ENCODE results near the gene FOXI3.

FOXI3 gene

DNA sequence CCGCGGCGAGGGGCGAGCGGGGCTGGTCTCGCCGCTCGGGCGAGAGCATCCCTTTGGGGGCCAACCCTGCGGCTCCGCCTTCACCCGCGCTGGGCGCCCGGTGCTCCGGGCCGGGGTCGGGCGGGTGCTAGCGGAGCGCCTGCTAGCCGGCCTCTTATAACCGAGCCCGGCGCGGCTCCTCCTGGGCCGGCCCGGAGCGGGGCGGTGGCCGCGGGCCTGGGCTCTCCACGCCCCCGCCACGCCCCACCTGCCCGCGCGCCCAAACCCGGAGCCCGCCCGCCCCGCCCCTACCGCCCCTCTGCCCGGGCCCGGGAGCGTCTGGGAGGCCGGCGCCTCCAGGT, at the start of gene FOXI3:
TSS of gene FOXI3 (minus strand) at position 129 of the 341 bp plus-strand sequence. CDS start 158 bp downstream, outside the sequence.
- DNase-seq (ENCODE audit: low spot score in 2 of 2) (peak in 1 of 2 donors; percentile 42), ATAC-seq (ENCODE audit: low read depth) (peak; percentile 17)
- Mint-ChIP-seq H3K4me1 (peaks cover 3% of the 10 kb centered on the region), H3K36me3 (no peaks in the 10 kb centered on the region), H3K9me3 (no peaks in the 10 kb centered on the region), H3K4me3 (peak within 1 kb of the TSS; percentile 78), H3K27ac (no peak within 1 kb of the TSS), H3K27me3 (peaks cover 22% of the 10 kb centered on the region)

- H3K4me1 Mint-ChIP-seq, result no peaks in the 10 kb centered on the region
Measured at GRCh38 chr2:88500691-88501090, 48.2 kb upstream of the FOXI3 start.

GRCh38 chr2:88499204-88499603, 46.7 kb upstream of the FOXI3 start:
- peaks cover 6% of the 10 kb centered on the region for H3K27me3 Mint-ChIP-seq
- peaks cover 2% of the 10 kb centered on the region for H3K36me3 Mint-ChIP-seq
- no peaks in the 10 kb centered on the region for H3K4me1 Mint-ChIP-seq
- no peak overlapping the region for H3K27ac Mint-ChIP-seq
- DNase-seq (ENCODE audit: low spot score in 2 of 2) (no peak), ATAC-seq (ENCODE audit: low read depth) (no peak)
- no peak overlapping the region for H3K4me3 Mint-ChIP-seq
- H3K9me3 Mint-ChIP-seq, result peaks cover 4% of the 10 kb centered on the region

More at GRCh38 chr2:88500691-88501090, 48.2 kb upstream of the FOXI3 start:
- ATAC-seq (ENCODE audit: low read depth), result no peak
- no peak for DNase-seq (ENCODE audit: low spot score in 2 of 2)
- Mint-ChIP-seq H3K9me3 (peaks cover 4% of the 10 kb centered on the region), H3K27me3 (peaks cover 6% of the 10 kb centered on the region), H3K4me3 (no peak overlapping the region), H3K36me3 (peaks cover 2% of the 10 kb centered on the region), H3K27ac (no peak overlapping the region)

DNA sequence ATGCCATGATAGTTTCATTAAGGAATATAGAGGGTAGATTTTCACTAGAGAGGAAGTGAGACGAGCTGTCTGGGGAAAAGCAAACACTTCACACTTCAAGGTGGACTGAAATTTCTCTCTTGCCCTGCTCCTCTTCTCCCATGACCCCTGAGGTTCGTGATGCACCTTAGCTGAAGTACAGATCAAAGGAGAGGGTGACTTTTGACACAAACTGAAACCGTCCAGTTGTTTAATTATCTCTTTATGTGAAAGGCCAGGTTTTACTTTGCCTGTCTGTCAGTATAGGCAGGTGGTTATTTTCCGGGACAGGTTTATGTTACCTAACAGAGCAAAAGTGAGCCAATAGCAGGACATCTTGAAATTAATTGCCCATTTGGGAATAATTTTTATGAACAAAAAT, 41.0 kb upstream of the FOXI3 start:
- Mint-ChIP-seq H3K4me1 (no peaks in the 10 kb centered on the region), H3K27me3 (peaks cover 5% of the 10 kb centered on the region), H3K27ac (no peak overlapping the region), H3K36me3 (no peaks in the 10 kb centered on the region), H3K4me3 (no peak overlapping the region), H3K9me3 (no peaks in the 10 kb centered on the region)
- no peak for DNase-seq (ENCODE audit: low spot score in 2 of 2)
- ATAC-seq (ENCODE audit: low read depth), result no peak

DNA sequence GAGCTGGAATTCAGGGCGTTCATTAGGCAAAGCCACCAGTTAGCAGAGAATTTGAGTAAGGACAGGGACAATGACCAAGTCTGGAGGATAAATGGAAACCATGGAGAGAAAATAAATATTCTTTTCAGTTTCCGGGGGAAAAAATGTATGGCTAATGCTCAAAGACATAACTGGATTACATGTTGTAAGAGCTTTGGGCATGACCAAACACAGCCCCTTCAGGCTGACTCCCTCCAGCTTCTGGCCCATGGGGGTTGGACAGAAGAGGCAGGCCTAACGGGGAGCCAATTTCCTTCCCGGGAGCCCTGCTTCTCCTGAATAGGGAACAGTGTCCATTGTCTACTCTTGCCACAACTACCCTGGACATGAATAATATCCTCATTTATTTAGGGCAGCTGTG, 39.5 kb upstream of the FOXI3 start:
- ATAC-seq (ENCODE audit: low read depth) (no peak), DNase-seq (ENCODE audit: low spot score in 2 of 2) (no peak)
- no peaks in the 10 kb centered on the region for H3K4me1 Mint-ChIP-seq
- H3K36me3 Mint-ChIP-seq, result no peaks in the 10 kb centered on the region
- no peak overlapping the region for H3K27ac Mint-ChIP-seq
- H3K9me3 Mint-ChIP-seq, result no peaks in the 10 kb centered on the region
- H3K27me3 Mint-ChIP-seq, result peaks cover 6% of the 10 kb centered on the region
- no peak overlapping the region for H3K4me3 Mint-ChIP-seq

DNA sequence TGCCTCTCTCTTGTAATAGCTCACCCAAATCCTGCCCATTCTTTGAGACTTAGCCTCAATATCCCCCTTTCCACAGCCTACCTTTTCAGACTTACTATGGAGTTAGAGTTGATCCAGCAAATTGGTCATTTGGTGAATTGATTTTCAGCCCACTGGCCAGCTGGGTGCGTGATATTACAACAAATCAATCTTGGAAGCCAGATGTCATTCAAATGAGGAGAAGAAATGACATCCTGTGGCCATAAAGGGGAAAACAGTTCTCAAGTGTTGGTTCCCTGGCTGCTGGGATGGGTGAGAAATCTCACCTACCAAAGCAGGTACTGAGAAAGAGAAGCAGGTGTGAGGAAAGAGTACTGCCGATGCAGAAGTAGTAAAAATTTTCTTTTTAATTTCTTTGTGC, 36.7 kb upstream of the FOXI3 start:
- Mint-ChIP-seq H3K4me1 (no peaks in the 10 kb centered on the region), H3K36me3 (no peaks in the 10 kb centered on the region), H3K9me3 (no peaks in the 10 kb centered on the region), H3K27me3 (peaks cover 4% of the 10 kb centered on the region), H3K4me3 (no peak overlapping the region), H3K27ac (no peak overlapping the region)
- no peak for ATAC-seq (ENCODE audit: low read depth)
- no peak for DNase-seq (ENCODE audit: low spot score in 2 of 2)

DNA sequence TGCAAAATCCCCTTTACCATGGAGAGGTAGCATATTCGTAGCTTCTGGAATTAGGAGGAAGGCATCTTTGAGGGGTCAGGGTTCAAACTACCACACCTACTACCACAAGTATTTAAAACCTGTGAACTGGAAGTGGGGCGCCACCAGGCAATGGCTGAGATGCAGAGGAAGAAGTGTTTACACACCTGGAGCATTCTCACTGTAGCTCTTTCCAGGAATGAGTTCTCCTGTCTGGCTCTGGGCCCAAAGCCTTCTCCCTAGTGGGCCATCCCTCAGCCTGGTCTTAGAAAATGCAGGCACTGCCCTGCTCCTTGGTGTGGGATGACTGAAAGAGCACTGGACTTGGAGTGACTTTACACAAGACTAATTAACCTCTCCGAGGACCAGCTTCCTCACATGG, 30.7 kb upstream of the FOXI3 start:
- Mint-ChIP-seq H3K27me3 (peaks cover 5% of the 10 kb centered on the region), H3K27ac (no peak overlapping the region), H3K36me3 (no peaks in the 10 kb centered on the region), H3K9me3 (no peaks in the 10 kb centered on the region), H3K4me3 (no peak overlapping the region), H3K4me1 (no peaks in the 10 kb centered on the region)
- no peak for DNase-seq (ENCODE audit: low spot score in 2 of 2)
- no peak for ATAC-seq (ENCODE audit: low read depth)

DNA sequence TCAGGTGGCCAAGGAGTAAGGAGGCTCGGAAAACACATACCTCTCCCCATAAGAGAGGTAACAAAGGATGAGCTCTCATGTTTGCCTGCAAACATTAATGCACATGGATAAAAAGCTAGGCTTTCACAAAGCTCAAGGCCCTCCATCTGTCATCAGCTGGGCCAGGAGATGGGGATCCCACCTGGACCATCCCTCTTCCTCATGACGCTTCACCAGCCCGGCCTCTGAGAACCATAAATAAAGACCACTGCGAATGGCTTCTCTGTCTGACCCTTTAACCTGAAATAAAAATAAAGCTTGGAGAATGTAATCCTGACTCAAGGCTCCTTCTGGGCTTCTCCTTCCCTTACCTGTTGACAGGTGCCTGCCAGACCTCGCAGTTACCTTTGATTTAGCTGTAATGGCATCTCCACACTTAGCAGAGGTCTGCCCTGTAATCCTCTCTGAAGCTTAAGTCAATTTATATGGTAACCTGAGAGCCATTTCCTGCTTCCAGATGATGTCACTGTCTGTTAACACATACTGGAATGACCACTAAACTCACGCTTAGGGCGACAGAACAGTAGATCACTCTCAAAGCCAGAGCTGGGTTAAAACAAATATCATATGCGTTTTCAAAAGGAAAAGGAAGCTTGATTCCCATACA, 29.3 kb upstream of the FOXI3 start:
- no peak overlapping the region for H3K4me3 Mint-ChIP-seq
- DNase-seq (ENCODE audit: low spot score in 2 of 2) (no peak), ATAC-seq (ENCODE audit: low read depth) (no peak)
- H3K27ac Mint-ChIP-seq, result no peak overlapping the region
- H3K9me3 Mint-ChIP-seq, result no peaks in the 10 kb centered on the region
- H3K4me1 Mint-ChIP-seq, result no peaks in the 10 kb centered on the region
- H3K36me3 Mint-ChIP-seq, result no peaks in the 10 kb centered on the region
- H3K27me3 Mint-ChIP-seq, result peaks cover 5% of the 10 kb centered on the region

DNA sequence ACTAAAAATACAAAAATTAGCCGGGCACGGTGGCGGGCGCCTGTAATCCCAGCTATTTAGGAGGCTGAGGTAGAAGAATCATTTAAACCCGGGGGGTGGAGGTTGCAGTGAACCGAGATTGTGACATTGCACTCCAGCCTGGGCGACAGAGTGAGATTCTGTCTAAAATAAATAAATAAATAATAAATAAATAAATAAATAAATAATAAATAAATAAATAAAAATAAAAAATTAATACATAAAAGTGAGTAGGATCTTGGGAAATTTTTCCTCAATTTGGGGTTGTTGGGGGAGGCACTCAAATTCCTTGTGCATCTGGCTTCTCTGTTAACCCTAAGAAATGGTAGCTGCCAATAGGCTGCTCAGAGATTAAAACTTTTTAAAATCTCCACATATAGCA, 20.3 kb upstream of the FOXI3 start:
- no peak overlapping the region for H3K4me3 Mint-ChIP-seq
- no peaks in the 10 kb centered on the region for H3K36me3 Mint-ChIP-seq
- ATAC-seq (ENCODE audit: low read depth), result no peak
- no peak overlapping the region for H3K27ac Mint-ChIP-seq
- H3K9me3 Mint-ChIP-seq, result peaks cover 7% of the 10 kb centered on the region
- no peak for DNase-seq (ENCODE audit: low spot score in 2 of 2)
- peaks cover 5% of the 10 kb centered on the region for H3K27me3 Mint-ChIP-seq
- H3K4me1 Mint-ChIP-seq, result no peaks in the 10 kb centered on the region

DNA sequence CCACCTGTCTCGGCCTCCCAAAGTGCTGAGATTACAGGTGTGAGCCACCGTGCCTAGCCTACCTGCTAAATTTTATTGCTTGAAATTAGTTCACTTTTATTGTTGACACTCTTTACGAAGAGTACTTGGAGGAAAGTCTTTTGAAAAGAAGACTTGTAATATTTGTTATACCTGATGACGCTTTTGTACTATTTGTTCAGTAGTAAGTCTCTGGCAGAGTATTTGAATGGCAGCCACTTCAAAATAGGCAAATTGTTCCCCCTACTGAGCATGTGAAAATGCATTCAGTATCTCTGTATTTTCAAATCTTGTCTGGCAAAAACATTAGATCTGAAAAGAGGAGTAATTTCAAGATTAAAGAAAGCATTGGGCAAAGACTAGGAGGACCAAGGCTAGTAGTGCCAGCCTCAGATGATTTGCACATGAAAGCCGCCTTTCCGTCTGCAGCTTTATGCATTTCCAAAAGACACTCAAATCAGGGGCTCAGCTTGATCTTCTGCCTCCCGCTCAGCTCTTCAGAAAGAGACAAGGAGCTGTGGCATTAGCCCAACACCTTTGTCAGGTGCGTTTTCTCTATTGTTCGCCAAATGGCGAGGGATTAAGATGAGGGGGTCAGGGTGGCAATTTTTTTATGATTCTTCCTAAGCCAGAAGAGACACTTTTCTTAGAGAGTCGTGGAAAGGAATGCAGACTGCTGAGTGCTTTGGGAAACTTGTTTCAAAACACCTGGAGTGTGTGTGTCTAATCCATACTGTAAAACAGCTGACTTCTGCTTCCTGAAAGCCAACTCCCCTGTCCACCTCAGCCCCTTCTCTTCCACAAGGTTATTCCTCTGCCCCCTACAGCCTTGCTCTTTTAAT, 18.8 kb upstream of the FOXI3 start:
- H3K27me3 Mint-ChIP-seq, result peaks cover 4% of the 10 kb centered on the region
- H3K4me3 Mint-ChIP-seq, result no peak overlapping the region
- no peaks in the 10 kb centered on the region for H3K4me1 Mint-ChIP-seq
- no peak for DNase-seq (ENCODE audit: low spot score in 2 of 2)
- no peaks in the 10 kb centered on the region for H3K36me3 Mint-ChIP-seq
- no peak overlapping the region for H3K27ac Mint-ChIP-seq
- peaks cover 7% of the 10 kb centered on the region for H3K9me3 Mint-ChIP-seq
- no peak for ATAC-seq (ENCODE audit: low read depth)

GRCh38 chr2:88469202-88470114, 17.0 kb upstream of the FOXI3 start:
- H3K4me1 Mint-ChIP-seq, result no peaks in the 10 kb centered on the region
- no peaks in the 10 kb centered on the region for H3K36me3 Mint-ChIP-seq
- peaks cover 7% of the 10 kb centered on the region for H3K9me3 Mint-ChIP-seq
- no peak for ATAC-seq (ENCODE audit: low read depth)
- no peak for DNase-seq (ENCODE audit: low spot score in 2 of 2)
- H3K27ac Mint-ChIP-seq, result no peak overlapping the region
- peaks cover 2% of the 10 kb centered on the region for H3K27me3 Mint-ChIP-seq
- no peak overlapping the region for H3K4me3 Mint-ChIP-seq

DNA sequence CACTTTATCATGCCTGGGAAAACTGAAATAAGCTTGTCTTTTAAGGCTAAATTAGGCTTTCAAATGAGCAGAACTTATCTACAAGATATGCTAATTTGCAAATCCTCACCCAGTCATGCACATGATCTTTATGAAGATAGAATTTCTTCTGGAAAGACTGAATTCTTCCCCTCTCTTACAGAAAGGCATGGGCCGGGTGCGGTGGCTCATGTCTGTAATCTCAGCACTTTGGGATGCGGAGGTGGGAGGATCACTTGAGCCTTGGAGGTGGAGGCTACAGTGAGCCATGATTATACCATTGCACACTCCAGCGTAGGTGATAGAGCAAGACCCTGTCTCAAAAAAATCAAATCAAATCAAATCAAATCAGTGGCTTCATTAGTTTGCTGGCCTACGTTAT, 11.7 kb upstream of the FOXI3 start:
- ATAC-seq (ENCODE audit: low read depth) (no peak), DNase-seq (ENCODE audit: low spot score in 2 of 2) (no peak)
- H3K36me3 Mint-ChIP-seq, result no peaks in the 10 kb centered on the region
- H3K27ac Mint-ChIP-seq, result no peak overlapping the region
- H3K9me3 Mint-ChIP-seq, result no peaks in the 10 kb centered on the region
- H3K27me3 Mint-ChIP-seq, result peaks cover 7% of the 10 kb centered on the region
- no peak overlapping the region for H3K4me3 Mint-ChIP-seq
- no peaks in the 10 kb centered on the region for H3K4me1 Mint-ChIP-seq

DNA sequence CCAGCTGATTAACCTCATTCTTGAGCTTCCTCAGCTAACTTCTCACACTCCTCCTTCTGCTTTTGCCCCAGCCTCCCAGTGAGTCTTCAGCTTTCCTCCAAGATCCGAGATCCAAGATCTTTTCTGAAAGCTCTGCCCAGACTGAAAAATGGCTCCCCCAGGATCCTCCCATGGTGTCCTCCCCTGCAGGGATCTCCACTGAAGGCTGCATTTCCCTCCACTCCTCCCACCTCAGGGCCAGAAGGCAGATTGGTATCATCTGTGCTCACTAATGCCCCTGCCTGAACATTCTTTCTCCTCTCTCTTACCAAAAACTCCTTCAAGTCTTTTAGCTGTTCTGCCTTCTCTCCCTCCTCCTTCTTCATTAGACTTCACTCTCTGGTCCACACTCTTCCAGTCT, 6.1 kb upstream of the FOXI3 start:
- Mint-ChIP-seq H3K4me3 (no peak overlapping the region), H3K36me3 (no peaks in the 10 kb centered on the region), H3K27me3 (peaks cover 19% of the 10 kb centered on the region), H3K27ac (no peak overlapping the region), H3K4me1 (no peaks in the 10 kb centered on the region), H3K9me3 (no peaks in the 10 kb centered on the region)
- DNase-seq (ENCODE audit: low spot score in 2 of 2), result no peak
- no peak for ATAC-seq (ENCODE audit: low read depth)

- no peaks in the 10 kb centered on the region for H3K9me3 Mint-ChIP-seq
- ATAC-seq (ENCODE audit: low read depth), result no peak
- H3K27me3 Mint-ChIP-seq, result peaks cover 18% of the 10 kb centered on the region
- no peak overlapping the region for H3K27ac Mint-ChIP-seq
- peak; percentile 13 to 14 for DNase-seq (ENCODE audit: low spot score in 2 of 2)
- H3K4me3 Mint-ChIP-seq, result peak overlapping the region; percentile 65
- H3K36me3 Mint-ChIP-seq, result no peaks in the 10 kb centered on the region
- peaks cover 3% of the 10 kb centered on the region for H3K4me1 Mint-ChIP-seq
Measured at GRCh38 chr2:88452980-88453582, 588 bp upstream of the FOXI3 start.
